Neuronal stem cell (in vitro differentiated cells): ENCODE results near the gene BTBD9.

ENCODE experiments used
- DNase-seq: peaks from one replicate; pipeline ENCODE4 v3.0.0-alpha.2; 2013; ENCODE audit warnings: low spot score
- H2AFZ ChIP-seq: one replicate; pipeline ENCODE4 v1.6.1; 2013; ENCODE audit warnings: mild to moderate bottlenecking, low read length, inconsistent platforms
- H2AK5ac ChIP-seq: 2 replicates; pipeline ENCODE4 v1.6.1; 2013; ENCODE audit warnings: low read depth, mild to moderate bottlenecking, inconsistent platforms, low read length, moderate library complexity, mixed read lengths
- H2BK120ac ChIP-seq: 2 replicates; pipeline ENCODE4 v1.6.1; 2013; ENCODE audit warnings: low read depth, mild to moderate bottlenecking, inconsistent platforms, low read length, moderate library complexity, mixed read lengths
- H2BK12ac ChIP-seq: one replicate; pipeline ENCODE4 v1.6.1; 2013; ENCODE audit warnings: low read length, inconsistent platforms
- H2BK15ac ChIP-seq: 2 replicates; pipeline ENCODE4 v1.6.1; 2013; ENCODE audit warnings: mild to moderate bottlenecking, low read length, inconsistent platforms, mixed read lengths
- H2BK5ac ChIP-seq: one replicate; pipeline ENCODE4 v1.6.1; 2013; ENCODE audit warnings: inconsistent platforms, mild to moderate bottlenecking, low read length, moderate library complexity
- H3K14ac ChIP-seq: one replicate; pipeline ENCODE4 v1.6.1; 2013; ENCODE audit warnings: low read length, inconsistent platforms
- H3K18ac ChIP-seq: 2 replicates; pipeline ENCODE4 v1.6.1; 2013; ENCODE audit warnings: low read length, inconsistent platforms
- H3K23ac ChIP-seq: 2 replicates; pipeline ENCODE4 v1.6.1; 2013; ENCODE audit warnings: low read depth, mild to moderate bottlenecking, mixed read lengths, low read length, inconsistent platforms; ENCODE audit not compliant: poor library complexity
- H3K27ac ChIP-seq: replicated peaks from 3 replicates; pipeline ENCODE4 v1.5.1; 2013; ENCODE audit warnings: low read length, inconsistent platforms
- H3K27me3 ChIP-seq, 3 experiments: 2 replicates each; pipeline ENCODE4 v1.6.1; 2013; ENCODE audit warnings: low read length in 3 of 3, mild to moderate bottlenecking in 2 of 3, inconsistent platforms in 1 of 3, low read depth in 1 of 3, mixed read lengths in 1 of 3, moderate library complexity in 1 of 3; ENCODE audit not compliant: control insufficient read depth in 3 of 3, insufficient read depth in 3 of 3
- H3K36me3 ChIP-seq, 2 donors: replicated peaks in 1 of 2; 2 replicates each; pipeline ENCODE4 v1.6.1; 2013; ENCODE audit warnings: low read length in 2 of 2; ENCODE audit not compliant: control insufficient read depth in 2 of 2, insufficient read depth in 2 of 2
- H3K4ac ChIP-seq: 2 replicates; pipeline ENCODE4 v1.6.1; 2013; ENCODE audit warnings: inconsistent platforms, mild to moderate bottlenecking, low read length, moderate library complexity
- H3K4me1 ChIP-seq, 2 donors: 1 replicate in 1 of 2; 2 replicates in 1 of 2; pipeline ENCODE4 v1.6.1; 2013; ENCODE audit warnings: low read length in 2 of 2, low read depth in 1 of 2; ENCODE audit not compliant: control insufficient read depth in 2 of 2, insufficient read depth in 1 of 2
- H3K4me2 ChIP-seq: one replicate; pipeline ENCODE4 v1.6.1; 2013; ENCODE audit warnings: mild to moderate bottlenecking, low read length, inconsistent platforms; ENCODE audit not compliant: insufficient read depth, poor library complexity, severe bottlenecking
- H3K4me3 ChIP-seq, 2 donors: 2 replicates each; pipeline ENCODE4 v1.5.1; 2013; ENCODE audit warnings: low read length in 2 of 2, mild to moderate bottlenecking in 2 of 2, inconsistent platforms in 1 of 2, moderate library complexity in 1 of 2
- H3K79me1 ChIP-seq: one replicate; pipeline ENCODE4 v1.6.1; 2013; ENCODE audit warnings: low read depth, mild to moderate bottlenecking, inconsistent platforms, low read length, moderate library complexity
- H3K9ac ChIP-seq: one replicate; pipeline ENCODE4 v1.6.1; 2013; ENCODE audit warnings: mild to moderate bottlenecking, low read depth, low read length, inconsistent platforms; ENCODE audit not compliant: poor library complexity
- H3K9me3 ChIP-seq, 2 donors: replicated peaks in 1 of 2; 2 replicates each; pipeline versions ENCODE3 to v1.6.1; 2013; ENCODE audit warnings: low read length in 2 of 2, mild to moderate bottlenecking in 2 of 2, inconsistent platforms in 1 of 2, low read depth in 1 of 2, mixed read lengths in 1 of 2, moderate library complexity in 1 of 2; ENCODE audit not compliant: control insufficient read depth in 2 of 2, insufficient read depth in 1 of 2
- H4K8ac ChIP-seq: one replicate; pipeline ENCODE4 v1.6.1; 2013; ENCODE audit warnings: low read depth, mild to moderate bottlenecking, inconsistent platforms, low read length, moderate library complexity
- H4K91ac ChIP-seq: one replicate; pipeline ENCODE4 v1.6.1; 2013; ENCODE audit warnings: low read length, low read depth, mild to moderate bottlenecking, inconsistent platforms; ENCODE audit not compliant: poor library complexity
- WGBS, 2 donors: extraction: QIAGEN DNeasy Blood & Tissue Kit; methylation state at CpG; one replicate each; pipeline ENCODE4 v1.1.7; 2013; ENCODE audit warnings: missing lambda C conversion rate in 2 of 2, mixed read lengths in 1 of 2; ENCODE audit not compliant: insufficient read length in 2 of 2, insufficient replicate concordance in 1 of 2; ENCODE audit errors: extremely low coverage in 2 of 2; 5-methylcytosine and 5-hydroxymethylcytosine counted together

The BTBD9 gene

GRCh38 chr6:38654263-38654662, 14.5 kb upstream of the BTBD9 start:
- WGBS, 2 donors, result no CpG with 5 or more reads among the region's 2 CpGs
- no peak overlapping the region for H2BK15ac ChIP-seq
- no peak overlapping the region for H2BK12ac ChIP-seq
- H3K27ac ChIP-seq, result no peak overlapping the region
- no peak overlapping the region for H3K4me3 ChIP-seq
- no peaks in the 10 kb centered on the region for H3K27me3 ChIP-seq
- H3K4ac ChIP-seq, result no peak overlapping the region
- no peak overlapping the region for H4K8ac ChIP-seq
- no peak for DNase-seq
- no peak overlapping the region for H3K14ac ChIP-seq
- H2BK120ac ChIP-seq, result no peak overlapping the region
- no peaks in the 10 kb centered on the region for H3K79me1 ChIP-seq
- no peak overlapping the region for H2AFZ ChIP-seq
- no peak overlapping the region for H3K4me2 ChIP-seq
- H2BK5ac ChIP-seq, result no peak overlapping the region
- no peak overlapping the region for H4K91ac ChIP-seq
- no peak overlapping the region for H3K18ac ChIP-seq
- no peak overlapping the region for H2AK5ac ChIP-seq
- H3K9me3 ChIP-seq, result no peaks in the 10 kb centered on the region
- H3K9ac ChIP-seq, result no peak overlapping the region
- no peaks in the 10 kb centered on the region for H3K4me1 ChIP-seq
- no peaks in the 10 kb centered on the region for H3K36me3 ChIP-seq
- H3K23ac ChIP-seq, result no peak overlapping the region

DNA sequence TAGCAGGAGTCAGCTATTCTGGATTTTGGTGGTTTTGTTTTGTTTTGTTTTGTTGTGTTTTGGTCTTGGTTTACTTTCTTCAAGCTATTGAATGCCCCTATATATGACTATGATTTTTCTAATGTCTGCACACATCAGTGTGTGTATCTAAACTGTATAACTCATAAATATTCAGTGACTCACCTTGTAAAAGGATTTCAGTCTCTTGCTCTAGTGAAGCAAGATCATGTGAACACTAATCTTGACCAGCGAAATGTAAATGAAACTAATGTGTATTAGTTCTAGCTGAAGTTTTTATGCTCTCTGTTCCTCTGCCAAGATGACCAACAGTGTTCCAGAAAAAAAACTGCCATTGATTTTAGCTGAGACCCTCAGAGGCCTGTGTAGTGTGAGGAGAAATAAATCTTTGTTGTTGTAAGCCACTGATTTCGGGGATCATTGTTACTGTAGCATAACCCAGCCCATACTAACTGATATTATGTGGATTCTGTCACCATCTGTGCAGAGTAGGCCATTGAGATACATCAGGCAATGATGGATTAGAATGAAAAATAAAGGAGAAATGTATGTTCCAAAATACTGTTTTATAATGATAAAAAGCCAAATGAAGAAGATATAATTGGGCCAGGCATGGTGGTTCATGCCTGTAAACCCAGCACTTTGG, 11.5 kb upstream of the BTBD9 start:
- H2BK120ac ChIP-seq, result no peak overlapping the region
- no peak overlapping the region for H2BK12ac ChIP-seq
- H3K4me2 ChIP-seq, result no peak overlapping the region
- no peak overlapping the region for H3K23ac ChIP-seq
- no peaks in the 10 kb centered on the region for H3K36me3 ChIP-seq
- H3K14ac ChIP-seq, result no peak overlapping the region
- H4K8ac ChIP-seq, result no peak overlapping the region
- no peak overlapping the region for H3K27ac ChIP-seq
- WGBS, 2 donors, result no CpG with 5 or more reads among the region's 2 CpGs
- H3K18ac ChIP-seq, result no peak overlapping the region
- DNase-seq, result no peak
- peaks cover 3 to 5% of the 10 kb centered on the region in 2 donors for H3K4me1 ChIP-seq
- H3K9me3 ChIP-seq, result no peaks in the 10 kb centered on the region
- H3K4ac ChIP-seq, result no peak overlapping the region
- no peak overlapping the region for H2BK15ac ChIP-seq
- H3K79me1 ChIP-seq, result no peaks in the 10 kb centered on the region
- no peak overlapping the region for H2BK5ac ChIP-seq
- no peaks in the 10 kb centered on the region for H3K27me3 ChIP-seq
- no peak overlapping the region for H3K4me3 ChIP-seq
- no peak overlapping the region for H2AK5ac ChIP-seq
- H4K91ac ChIP-seq, result no peak overlapping the region
- H3K9ac ChIP-seq, result no peak overlapping the region
- no peak overlapping the region for H2AFZ ChIP-seq

- no peak overlapping the region for H2BK15ac ChIP-seq
- H3K14ac ChIP-seq, result no peak overlapping the region
- H4K8ac ChIP-seq, result no peak overlapping the region
- no peak overlapping the region for H3K4me2 ChIP-seq
- H3K27me3 ChIP-seq, result no peaks in the 10 kb centered on the region
- no peak overlapping the region for H3K18ac ChIP-seq
- H3K36me3 ChIP-seq, result no peaks in the 10 kb centered on the region
- H3K4ac ChIP-seq, result no peak overlapping the region
- DNase-seq, result no peak
- H3K4me3 ChIP-seq, result no peak overlapping the region
- peaks cover 3 to 10% of the 10 kb centered on the region in 2 donors for H3K4me1 ChIP-seq
- H2AFZ ChIP-seq, result no peak overlapping the region
- H3K27ac ChIP-seq, result no peak overlapping the region
- H3K9ac ChIP-seq, result no peak overlapping the region
- H2BK5ac ChIP-seq, result no peak overlapping the region
- no peak overlapping the region for H2BK120ac ChIP-seq
- H3K79me1 ChIP-seq, result no peaks in the 10 kb centered on the region
- no CpG with 5 or more reads among the region's 5 CpGs for WGBS, 2 donors
- H3K9me3 ChIP-seq, result no peaks in the 10 kb centered on the region
- no peak overlapping the region for H4K91ac ChIP-seq
- no peak overlapping the region for H3K23ac ChIP-seq
- no peak overlapping the region for H2AK5ac ChIP-seq
- no peak overlapping the region for H2BK12ac ChIP-seq
Measured at GRCh38 chr6:38650207-38650752, 10.6 kb upstream of the BTBD9 start.

- H3K4me3 ChIP-seq, result no peak overlapping the region
- no peak overlapping the region for H3K4ac ChIP-seq
- H3K79me1 ChIP-seq, result no peaks in the 10 kb centered on the region
Measured at GRCh38 chr6:38649744-38650143, 10.0 kb upstream of the BTBD9 start.

More at GRCh38 chr6:38649744-38650143, 10.0 kb upstream of the BTBD9 start:
- Histone ChIP-seq H3K36me3 (no peaks in the 10 kb centered on the region), H3K18ac (no peak overlapping the region), H3K27ac (no peak overlapping the region), H3K4me1 (peaks cover 3 to 10% of the 10 kb centered on the region in 2 donors), H3K4me2 (no peak overlapping the region), H3K9me3 (no peaks in the 10 kb centered on the region), H2BK120ac (no peak overlapping the region), H2BK5ac (no peak overlapping the region), H3K23ac (no peak overlapping the region), H2BK12ac (no peak overlapping the region), H4K91ac (no peak overlapping the region), H2AK5ac (no peak overlapping the region), H4K8ac (no peak overlapping the region), H3K9ac (no peak overlapping the region), H3K14ac (no peak overlapping the region), H3K27me3 (no peaks in the 10 kb centered on the region), H2AFZ (no peak overlapping the region), H2BK15ac (no peak overlapping the region)
- no peak for DNase-seq
- no CpG with 5 or more reads among the region's 2 CpGs for WGBS, 2 donors
